Mucosa of gallbladder (tissue), 1 donor: ENCODE measurements around the gene FBXL16. TPM values are rescaled to one million over a fixed set of nuclear protein-coding genes. Genes with fewer than 3 reads are reported as not detected.

ENCODE experiments used
- DNase-seq: peaks from one replicate; pipeline ENCODE4 v3.0.0-alpha.2; 2020; ENCODE audit warnings: low spot score
- total RNA-seq: library from RNA; stranded (reverse); gene quantifications from one replicate; pipeline ENCODE4 v1.2.1, GENCODE V29; 2021
- donor health status: DM: no; HTN: no; CAD: no.

FBXL16 gene
- total RNA-seq, 1 donor from 2014 or later = 0.78 TPM

GRCh38 chr16:710500-711075 is 5.0 kb upstream of the FBXL16 start:
- no peak for DNase-seq

- DNase-seq = no peak
Measured at GRCh38 chr16:709566-710499, 4.2 kb upstream of the FBXL16 start.

- no peak for DNase-seq
Measured at GRCh38 chr16:708959-709358, 3.4 kb upstream of the FBXL16 start.

GRCh38 chr16:708019-708418 is 2.4 kb upstream of the FBXL16 start:
- DNase-seq = no peak

- no peak for DNase-seq
Measured at GRCh38 chr16:707062-707538, 1.5 kb upstream of the FBXL16 start.

- no peak for DNase-seq
Measured at GRCh38 chr16:706189-707061, 824 bp upstream of the FBXL16 start.

- DNase-seq = no peak
Measured at GRCh38 chr16:704552-705380, 835 bp downstream of the FBXL16 start.

GRCh38 chr16:704047-704446 is 1.6 kb downstream of the FBXL16 start:
- no peak for DNase-seq

- no peak for DNase-seq
Measured at GRCh38 chr16:703406-703805, 2.2 kb downstream of the FBXL16 start.

GRCh38 chr16:702341-702740 is 3.3 kb downstream of the FBXL16 start:
- DNase-seq = no peak

GRCh38 chr16:700684-701584 is 4.7 kb downstream of the FBXL16 start:
- no peak for DNase-seq

GRCh38 chr16:698911-699671 is 6.5 kb downstream of the FBXL16 start:
- no peak for DNase-seq

GRCh38 chr16:695355-696089 is 10.1 kb downstream of the FBXL16 start:
- DNase-seq = peak; percentile 63

GRCh38 chr16:694863-695354 is 10.7 kb downstream of the FBXL16 start:
- no peak for DNase-seq

GRCh38 chr16:694187-694862 is 11.3 kb downstream of the FBXL16 start:
- no peak for DNase-seq

- no peak for DNase-seq
Measured at GRCh38 chr16:693766-694165, 11.8 kb downstream of the FBXL16 start.

- DNase-seq = no peak
Measured at GRCh38 chr16:693364-693763, 12.2 kb downstream of the FBXL16 start.
